NOMO-1 treated with dmso at 0.1 percent for 144 hours (cell line): Measurements from ENCODE around the gene FAM168B.

Source experiments
- DNase-seq: peaks from one replicate; lab custom pipeline; 2025; ENCODE audit not compliant: unreplicated experiment; lab: John Stamatoyannopoulos, UW

The FAM168B gene

GRCh38 chr2:131056204-131056931 lies 36.9 kb downstream of the FAM168B start:
- no peak for DNase-seq

GRCh38 chr2:131055169-131056065 lies 37.8 kb downstream of the FAM168B start:
- no peak for DNase-seq

- no peak for DNase-seq
Measured at GRCh38 chr2:131054488-131054887, 38.8 kb downstream of the FAM168B start.

GRCh38 chr2:131052741-131053263 lies 40.5 kb downstream of the FAM168B start:
- DNase-seq = no peak

GRCh38 chr2:131050896-131051295 lies 42.4 kb downstream of the FAM168B start:
- DNase-seq = no peak

- no peak for DNase-seq
Measured at GRCh38 chr2:131049150-131049718, 44.0 kb downstream of the FAM168B start.

- DNase-seq = no peak
Measured at GRCh38 chr2:131048641-131049040, 44.6 kb downstream of the FAM168B start.

- no peak for DNase-seq
Measured at GRCh38 chr2:131047920-131048560, 45.2 kb downstream of the FAM168B start.

- DNase-seq = no peak
Measured at GRCh38 chr2:131046918-131047652, 46.2 kb downstream of the FAM168B start.

GRCh38 chr2:131046028-131046917 lies 47.0 kb downstream of the FAM168B start:
- DNase-seq = no peak

GRCh38 chr2:131045286-131046027 lies 47.8 kb downstream of the FAM168B start:
- no peak for DNase-seq

- DNase-seq = no peak
Measured at GRCh38 chr2:131044757-131045150, 48.5 kb downstream of the FAM168B start.

- no peak for DNase-seq
Measured at GRCh38 chr2:131044075-131044756, 49.0 kb downstream of the FAM168B start.

- DNase-seq = no peak
Measured at GRCh38 chr2:131043199-131044074, 49.8 kb downstream of the FAM168B start.

GRCh38 chr2:131042148-131042775 lies 51.0 kb downstream of the FAM168B start:
- DNase-seq = no peak

- no peak for DNase-seq
Measured at GRCh38 chr2:131041402-131042147, 51.7 kb downstream of the FAM168B start.
